Activated CD4-positive, alpha-beta T cell treated with anti-CD3 and anti-CD28 coated beads for 48 hours (primary cell): ENCODE data around the gene ZIC2.
A peak's percentile ranks its signal among the peaks of the same experiment; 100 is the strongest.

ENCODE experiments used
- DNase-seq: peaks from one replicate; pipeline ENCODE4 v3.0.0-alpha.2; 2020

The ZIC2 gene

GRCh38 chr13:99988529-99989275 lies 7.1 kb downstream of the ZIC2 start:
- no peak for DNase-seq

- DNase-seq, result no peak
Observed at GRCh38 chr13:99989276-99990125, 7.9 kb downstream of the ZIC2 start.

GRCh38 chr13:99990126-99990977 lies 8.8 kb downstream of the ZIC2 start:
- DNase-seq, result peak; percentile 18

GRCh38 chr13:99991013-99991827 lies 9.6 kb downstream of the ZIC2 start:
- DNase-seq, result no peak

GRCh38 chr13:99991828-99992775 lies 10.5 kb downstream of the ZIC2 start:
- DNase-seq, result no peak

- no peak for DNase-seq
Observed at GRCh38 chr13:99992949-99993351, 11.4 kb downstream of the ZIC2 start.

GRCh38 chr13:99993660-99994637 lies 12.4 kb downstream of the ZIC2 start:
- no peak for DNase-seq

- DNase-seq, result no peak
Observed at GRCh38 chr13:99994638-99995020, 13.0 kb downstream of the ZIC2 start.

GRCh38 chr13:99995104-99995588 lies 13.6 kb downstream of the ZIC2 start:
- no peak for DNase-seq

GRCh38 chr13:99995589-99996380 lies 14.2 kb downstream of the ZIC2 start:
- no peak for DNase-seq

GRCh38 chr13:99996381-99996973 lies 14.9 kb downstream of the ZIC2 start:
- no peak for DNase-seq

GRCh38 chr13:99997702-99998214 lies 16.2 kb downstream of the ZIC2 start:
- DNase-seq, result no peak

GRCh38 chr13:99998261-99998660 lies 16.7 kb downstream of the ZIC2 start:
- DNase-seq, result no peak

GRCh38 chr13:100014621-100015020 lies 33.0 kb downstream of the ZIC2 start:
- no peak for DNase-seq

GRCh38 chr13:100019780-100020356 lies 38.3 kb downstream of the ZIC2 start:
- no peak for DNase-seq

- DNase-seq, result no peak
Observed at GRCh38 chr13:100022798-100023197, 41.2 kb downstream of the ZIC2 start.

- DNase-seq, result no peak
Observed at GRCh38 chr13:100024023-100024422, 42.4 kb downstream of the ZIC2 start.

- DNase-seq, result no peak
Observed at GRCh38 chr13:100029933-100030332, 48.3 kb downstream of the ZIC2 start.
